Fibroblast of skin of back (primary cell): Measurements from ENCODE around the gene PNPLA7.
"Not testable (repeated sequence)": the region's sequence is repeated elsewhere in the genome, so short reads cannot be mapped to it uniquely, and the experiment has no call there.

Source experiments
- DNase-seq: peaks from one replicate; pipeline ENCODE4 v3.0.0-alpha.2; 2013

PNPLA7 gene

DNA sequence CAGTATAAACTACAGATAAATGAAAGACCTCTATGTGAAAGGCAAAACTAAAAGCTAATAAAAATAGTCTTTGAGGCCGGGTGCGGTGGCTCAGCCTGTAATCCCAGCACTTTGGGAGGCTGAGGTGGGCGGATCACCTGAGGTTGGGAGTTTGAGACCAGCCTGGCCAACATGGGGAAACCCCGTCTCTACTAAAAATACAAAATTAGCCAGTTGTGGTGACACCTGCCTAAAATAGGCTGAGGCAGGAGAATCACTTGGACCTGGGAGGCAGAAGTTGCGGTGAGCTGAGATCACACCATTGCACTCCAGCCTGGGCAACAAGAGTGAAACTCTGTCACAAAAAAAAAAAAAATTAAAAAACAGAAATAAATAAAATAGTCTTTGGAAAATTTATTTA lies 37.1 kb downstream of the PNPLA7 start:
- not testable (repeated sequence) for DNase-seq

DNA sequence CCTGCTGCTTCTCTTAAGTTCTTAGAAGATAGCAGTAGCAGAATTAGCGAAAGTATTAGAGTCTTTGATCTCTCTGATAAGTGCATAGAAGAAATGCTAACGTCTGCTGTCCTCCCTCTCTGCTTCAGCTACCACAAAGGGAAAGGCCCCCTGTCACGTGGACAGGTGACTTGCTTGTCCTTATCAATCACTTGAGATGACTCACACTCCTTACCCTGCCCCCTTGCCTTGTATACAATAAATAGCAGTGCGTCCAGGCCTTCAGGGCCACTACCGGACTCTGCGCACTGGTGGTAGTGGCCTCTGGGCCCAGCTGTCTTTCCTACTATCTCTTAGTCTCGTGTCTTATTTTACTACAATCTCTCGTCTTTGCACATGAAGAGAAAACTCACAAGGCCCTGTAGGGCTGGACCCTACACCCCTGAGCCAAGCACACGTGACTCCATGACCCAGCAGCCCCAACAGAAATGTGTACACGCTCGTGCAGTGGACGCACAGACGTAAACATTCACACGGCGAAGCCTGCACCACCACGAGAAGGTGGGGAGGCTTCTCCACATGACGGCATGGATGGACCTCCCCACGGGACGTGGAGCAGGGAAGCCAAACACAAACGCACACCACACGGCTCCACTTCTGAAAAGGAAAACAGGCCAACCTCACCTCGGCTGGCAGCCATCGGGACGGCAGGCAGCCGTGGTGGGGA lies 38.3 kb downstream of the PNPLA7 start:
- no peak for DNase-seq

GRCh38 chr9:137511126-137511525 lies 39.1 kb downstream of the PNPLA7 start:
- DNase-seq, result not testable (repeated sequence)

GRCh38 chr9:137509198-137509597 lies 41.0 kb downstream of the PNPLA7 start:
- no peak for DNase-seq

- DNase-seq, result peak; percentile 83
These were observed 43.5 kb downstream of the PNPLA7 start for GRCh38 chr9:137506702-137507171.

DNA sequence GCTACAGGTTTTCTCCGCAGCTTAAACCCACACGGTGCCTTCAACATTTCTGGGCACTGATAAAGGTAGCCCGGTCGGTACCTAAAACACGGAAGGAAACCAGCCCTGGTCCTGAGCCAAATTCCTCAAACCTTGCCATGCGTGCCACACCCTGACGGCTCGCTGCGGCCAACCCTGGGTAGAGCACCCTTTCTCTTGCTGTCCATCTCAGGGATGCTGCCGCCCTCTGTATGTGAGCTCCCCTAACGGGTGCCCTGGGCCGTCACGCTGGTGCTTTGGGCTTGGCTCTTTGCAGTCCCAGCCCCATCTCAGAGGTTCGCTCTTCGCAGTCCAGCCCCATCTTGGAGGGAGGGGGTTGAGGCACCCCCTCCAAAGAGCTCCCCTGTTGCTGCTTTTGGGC lies 43.9 kb downstream of the PNPLA7 start:
- DNase-seq, result no peak

DNA sequence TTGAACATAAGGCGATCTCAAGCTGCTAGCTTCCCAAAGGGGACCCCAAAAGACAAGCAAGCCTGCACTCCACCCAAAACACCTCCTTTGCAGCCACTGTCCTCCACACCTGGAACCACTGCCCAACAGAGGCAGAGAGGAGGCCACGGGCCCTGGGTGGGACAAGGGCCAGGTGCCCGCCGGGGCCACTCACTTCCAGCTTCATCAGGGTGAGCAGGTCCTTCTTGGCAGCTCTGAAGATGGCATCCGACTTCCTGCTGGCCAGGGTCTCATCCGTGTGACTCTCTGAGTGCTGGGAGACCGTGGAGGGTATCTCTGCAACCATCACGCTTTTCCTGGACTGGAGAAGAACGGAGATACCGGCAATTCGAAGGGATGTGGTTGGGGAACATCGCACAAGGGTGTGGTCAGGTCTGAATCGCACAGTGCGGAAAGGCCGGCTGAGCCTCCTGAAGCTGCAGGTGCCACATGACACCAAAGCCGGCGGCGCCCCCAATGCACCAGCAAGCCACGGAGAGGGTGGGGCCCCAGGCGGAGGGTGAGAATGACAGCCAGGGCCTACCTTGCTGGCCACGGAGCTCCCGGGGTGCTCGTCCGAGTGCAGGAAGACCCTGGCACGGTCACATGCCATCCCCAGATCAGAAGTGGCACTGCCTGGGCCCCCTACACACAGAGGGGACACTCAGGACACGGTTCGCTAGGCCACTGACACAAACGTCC lies 44.6 kb downstream of the PNPLA7 start:
- DNase-seq, result no peak

GRCh38 chr9:137504432-137504777 lies 45.8 kb downstream of the PNPLA7 start:
- DNase-seq, result no peak

DNA sequence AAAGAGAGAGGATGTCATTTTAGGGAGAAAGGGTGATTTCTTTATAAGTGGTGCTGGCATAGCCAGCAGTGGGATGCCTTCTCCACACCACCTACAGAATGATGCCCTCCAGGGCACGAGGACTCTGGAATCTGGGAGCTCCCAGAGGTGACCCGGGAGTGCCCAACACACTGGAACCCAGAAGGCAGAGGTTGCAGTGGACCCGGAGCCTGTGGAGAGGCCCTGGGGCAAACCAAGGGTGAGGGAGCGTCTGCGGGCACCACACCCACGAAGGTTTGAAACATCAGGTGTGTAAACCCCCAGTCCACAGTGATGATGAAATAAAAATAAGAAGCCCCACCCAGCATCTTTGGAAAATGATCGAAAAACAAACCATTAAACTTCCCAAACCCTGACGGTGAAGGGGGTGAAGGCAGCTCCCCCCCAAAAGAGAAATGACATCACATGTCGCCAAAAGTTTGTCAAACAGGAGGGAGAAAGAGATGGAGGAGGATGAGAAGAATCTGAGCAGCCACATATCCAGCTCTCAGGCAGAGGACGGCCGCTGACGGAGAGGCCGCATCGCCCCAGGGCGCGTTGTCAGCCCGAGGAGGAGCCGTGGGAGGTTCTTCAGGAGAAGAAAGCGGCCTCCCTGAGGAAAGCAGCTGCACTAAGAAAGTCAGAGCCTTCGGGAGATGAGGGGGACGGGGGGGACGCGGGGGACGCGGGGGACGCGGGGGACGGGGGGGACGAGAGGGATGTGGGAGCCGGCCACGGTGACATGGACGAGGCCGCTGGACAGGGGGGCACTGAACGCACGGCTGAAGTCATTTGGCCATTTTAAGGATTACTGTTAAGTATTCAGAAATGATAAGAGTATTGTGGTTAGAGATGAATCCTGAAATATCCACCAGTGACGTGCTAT lies 47.9 kb downstream of the PNPLA7 start:
- no peak for DNase-seq

GRCh38 chr9:137501457-137501856 lies 48.7 kb downstream of the PNPLA7 start:
- no peak for DNase-seq

GRCh38 chr9:137500666-137501397 lies 49.4 kb downstream of the PNPLA7 start:
- no peak for DNase-seq

GRCh38 chr9:137499858-137500661 lies 50.1 kb downstream of the PNPLA7 start:
- DNase-seq, result no peak

- no peak for DNase-seq
These were observed 50.8 kb downstream of the PNPLA7 start for GRCh38 chr9:137499416-137499815.

GRCh38 chr9:137498720-137499150 lies 51.5 kb downstream of the PNPLA7 start:
- no peak for DNase-seq

DNA sequence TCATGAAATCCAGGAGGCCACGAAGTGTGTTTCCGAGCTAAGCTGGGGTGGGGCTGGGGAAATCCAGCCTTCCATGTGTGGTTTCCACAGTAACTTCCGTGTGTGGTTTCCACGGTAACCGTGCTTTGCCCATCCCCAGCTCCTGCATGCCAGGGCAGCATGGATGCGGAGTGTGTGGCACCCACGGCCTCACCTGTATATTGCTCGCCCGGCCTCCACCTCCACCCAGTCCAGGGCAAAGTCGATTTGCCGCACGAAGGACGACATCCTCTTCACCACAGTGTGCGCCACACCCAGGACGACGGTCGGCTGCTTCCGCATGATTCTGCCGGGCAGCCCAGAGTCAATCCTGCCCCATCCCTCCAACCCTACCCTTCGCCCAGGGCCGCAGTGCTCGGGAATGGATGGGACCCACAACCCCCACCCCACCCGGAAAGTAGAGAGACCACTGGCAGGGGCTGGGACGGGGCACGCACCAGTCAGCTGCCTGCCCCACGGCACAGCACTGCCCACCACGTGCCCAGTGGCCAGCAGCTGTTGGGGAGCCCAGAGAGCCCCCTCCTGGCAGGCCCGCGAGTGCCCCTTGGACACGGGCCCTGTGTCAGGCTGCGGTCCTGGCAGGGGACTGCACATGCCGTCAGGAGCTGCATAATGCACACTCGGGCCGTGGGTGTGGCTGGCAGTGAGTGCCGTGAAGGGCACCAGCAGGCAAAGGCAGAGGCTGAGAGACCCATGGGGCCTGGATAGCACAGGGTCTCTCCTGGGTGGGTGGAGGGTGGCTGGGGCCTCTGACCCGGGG lies 52.1 kb downstream of the PNPLA7 start:
- no peak for DNase-seq

DNA sequence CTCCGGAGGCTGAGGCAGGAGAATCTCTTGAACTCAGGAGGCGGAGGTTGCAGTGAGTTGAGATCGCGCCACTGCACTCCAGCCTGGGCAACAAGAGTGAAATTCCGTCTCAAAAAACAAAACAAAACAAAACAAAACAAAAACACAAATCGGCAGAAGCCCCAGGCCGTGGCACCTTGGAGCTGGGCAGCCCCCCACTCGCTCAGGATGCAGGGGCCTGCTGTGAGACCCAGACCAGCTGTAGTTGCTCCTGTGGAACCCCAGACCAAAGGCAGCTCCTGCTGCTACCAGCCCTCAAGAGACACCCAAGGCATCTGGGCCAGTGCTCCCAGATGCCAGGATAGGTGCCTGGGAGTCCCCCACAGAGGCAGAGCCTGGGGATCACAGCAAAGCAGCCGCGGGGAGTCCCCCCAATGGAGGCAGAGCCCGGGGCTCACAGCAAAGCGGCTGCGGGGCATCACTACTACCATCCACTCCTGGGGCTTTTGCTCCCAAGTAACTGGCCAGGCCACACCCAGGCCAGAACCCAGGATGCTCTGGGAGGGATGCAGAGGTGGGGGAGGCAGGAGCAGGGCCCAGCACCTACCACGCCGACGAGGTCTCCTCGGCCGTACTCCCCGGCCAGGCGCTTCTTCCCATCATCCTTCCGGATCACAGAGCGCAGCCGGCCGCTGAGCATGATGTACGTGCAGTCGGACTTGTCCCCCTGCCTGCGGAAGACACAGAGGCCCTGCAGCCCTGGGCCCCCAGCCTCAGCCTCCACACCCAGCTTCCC lies 53.4 kb downstream of the PNPLA7 start:
- DNase-seq, result no peak

GRCh38 chr9:137494550-137495351 lies 55.5 kb downstream of the PNPLA7 start:
- DNase-seq, result no peak

- DNase-seq, result no peak
These were observed 56.1 kb downstream of the PNPLA7 start for GRCh38 chr9:137494104-137494544.
